Endodermal cell (in vitro differentiated cells): ENCODE data around the gene FARP1. TPM values are rescaled to one million over a fixed set of nuclear protein-coding genes. Genes with fewer than 3 reads are reported as not detected.
A peak's percentile ranks its signal among the peaks of the same experiment; 100 is the strongest.

ENCODE experiments used
- DNase-seq: peaks from one replicate; pipeline ENCODE4 v3.0.0-alpha.2; 2017
- H3K27ac ChIP-seq: 2 replicates; pipeline ENCODE4 v1.5.1; 2013; ENCODE audit warnings: mild to moderate bottlenecking, low read depth, low read length, moderate library complexity
- H3K27me3 ChIP-seq: 2 replicates; pipeline ENCODE4 v1.6.1; 2013; ENCODE audit warnings: mild to moderate bottlenecking, low read length, moderate library complexity; ENCODE audit not compliant: insufficient read depth, control insufficient read depth, poor library complexity, severe bottlenecking
- H3K36me3 ChIP-seq: 2 replicates; pipeline ENCODE4 v1.7.0; 2013; ENCODE audit warnings: mild to moderate bottlenecking, low read length, moderate library complexity; ENCODE audit not compliant: control insufficient read depth, insufficient read depth
- H3K4me1 ChIP-seq: one replicate; pipeline ENCODE4 v1.7.0; 2013; ENCODE audit warnings: low read length; ENCODE audit not compliant: control insufficient read depth, insufficient read depth
- H3K4me3 ChIP-seq: 2 replicates; pipeline ENCODE4 v1.5.1; 2013; ENCODE audit warnings: mild to moderate bottlenecking, low read length, moderate library complexity
- H3K9ac ChIP-seq: 2 replicates; pipeline ENCODE4 v1.6.1; 2013; ENCODE audit warnings: mild to moderate bottlenecking, low read length, moderate library complexity; ENCODE audit not compliant: poor library complexity, severe bottlenecking; ENCODE audit errors: extremely low read depth
- H3K9me3 ChIP-seq: 2 replicates; pipeline ENCODE4 v1.6.1; 2013; ENCODE audit warnings: mild to moderate bottlenecking, low read length, moderate library complexity; ENCODE audit not compliant: control insufficient read depth
- H3K27ac Mint-ChIP-seq: 2 replicates; pipeline ENCODE4 v1.8.0; 2020; ENCODE audit warnings: mixed read lengths
- H3K27me3 Mint-ChIP-seq: 2 replicates; pipeline ENCODE4 v1.8.0; 2021; ENCODE audit warnings: mild to moderate bottlenecking, mixed read lengths; ENCODE audit not compliant: insufficient read depth
- H3K36me3 Mint-ChIP-seq: 2 replicates; pipeline ENCODE4 v1.8.0; 2020; ENCODE audit warnings: low read depth, mixed read lengths
- H3K4me1 Mint-ChIP-seq: 2 replicates; pipeline ENCODE4 v1.8.0; 2020; ENCODE audit warnings: mixed read lengths
- H3K4me3 Mint-ChIP-seq: 2 replicates; pipeline ENCODE4 v1.8.0; 2020; ENCODE audit warnings: mild to moderate bottlenecking, moderate library complexity, mixed read lengths
- H3K9me3 Mint-ChIP-seq: 2 replicates; pipeline ENCODE4 v1.8.0; 2020; ENCODE audit warnings: mild to moderate bottlenecking, mixed read lengths
- WGBS, 2 experiments: methylation state at CpG; one replicate each; pipeline versions ENCODE4 v1.1.5 to v1.1.7; 2013; ENCODE audit warnings: missing lambda C conversion rate in 2 of 2, mixed read lengths in 1 of 2; ENCODE audit not compliant: insufficient coverage in 1 of 2, insufficient read length in 1 of 2; 5-methylcytosine and 5-hydroxymethylcytosine counted together
- total RNA-seq, 2 donors: library from RNA; stranded (reverse); fragmentation: NEBNext Ultra II Directional in 1 of 2; extraction: Animal tissue kit (Norgen Biotek cat#: 25700) in 1 of 2; gene quantifications; 2 replicates in 1 of 2; 3 replicates in 1 of 2; pipeline ENCODE4 v1.2.1, GENCODE V29; 2021
- TF ChIP-seq, protein P1 (sequence below): fragments of 200-600 bp; sonication (generic); conservative IDR thresholded peaks from 2 replicates; pipeline ENCODE4 v1.5.0; 2021; ENCODE audit warnings: antibody characterized with exemption, mild to moderate bottlenecking

FARP1 gene
- total RNA-seq, 2 donors from 2014 or later = 237 to 319 TPM

DNA sequence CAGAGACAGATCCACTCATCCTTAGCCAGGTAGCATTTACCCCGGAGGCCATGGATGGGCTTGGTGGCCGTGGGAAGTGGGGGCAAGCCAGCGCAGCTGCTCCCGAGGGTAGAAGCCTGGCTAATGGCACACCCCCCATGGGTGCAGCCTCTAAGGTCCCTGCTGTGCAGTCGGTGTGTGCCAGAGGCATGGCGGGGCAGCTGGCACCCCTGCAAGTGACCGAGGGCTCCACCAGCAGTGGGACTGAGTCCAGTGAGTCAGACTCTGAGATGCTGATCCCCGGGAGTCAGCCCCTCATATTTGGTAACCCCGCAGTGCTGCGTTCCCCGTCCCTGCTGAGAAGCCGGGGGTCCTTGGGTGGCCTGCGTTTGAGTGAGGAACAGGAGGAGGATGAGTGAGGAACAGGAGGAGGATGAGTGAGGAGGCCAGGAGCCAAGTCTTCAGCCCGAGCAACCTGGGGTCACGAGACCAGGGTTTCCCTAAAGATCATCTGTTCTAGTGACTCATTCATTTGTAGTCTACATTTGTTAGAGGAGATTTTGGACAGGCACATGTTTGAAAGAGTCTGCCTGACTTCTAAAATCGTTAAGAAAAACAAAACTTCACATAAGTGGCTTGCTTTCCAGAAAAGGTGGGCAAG lies 253.3 kb downstream of the FARP1 start:
- no peaks in the 10 kb centered on the region for H3K27me3 ChIP-seq
- Mint-ChIP-seq H3K4me3 (no peak overlapping the region), H3K27me3 (no peaks in the 10 kb centered on the region), H3K9me3 (no peaks in the 10 kb centered on the region), H3K36me3 (peaks cover 72% of the 10 kb centered on the region), H3K27ac (no peak overlapping the region), H3K4me1 (peaks cover 18% of the 10 kb centered on the region)
- no peak overlapping the region for H3K9ac ChIP-seq
- peaks cover 94% of the 10 kb centered on the region for H3K36me3 ChIP-seq
- TF ChIP-seq, protein P1, sequence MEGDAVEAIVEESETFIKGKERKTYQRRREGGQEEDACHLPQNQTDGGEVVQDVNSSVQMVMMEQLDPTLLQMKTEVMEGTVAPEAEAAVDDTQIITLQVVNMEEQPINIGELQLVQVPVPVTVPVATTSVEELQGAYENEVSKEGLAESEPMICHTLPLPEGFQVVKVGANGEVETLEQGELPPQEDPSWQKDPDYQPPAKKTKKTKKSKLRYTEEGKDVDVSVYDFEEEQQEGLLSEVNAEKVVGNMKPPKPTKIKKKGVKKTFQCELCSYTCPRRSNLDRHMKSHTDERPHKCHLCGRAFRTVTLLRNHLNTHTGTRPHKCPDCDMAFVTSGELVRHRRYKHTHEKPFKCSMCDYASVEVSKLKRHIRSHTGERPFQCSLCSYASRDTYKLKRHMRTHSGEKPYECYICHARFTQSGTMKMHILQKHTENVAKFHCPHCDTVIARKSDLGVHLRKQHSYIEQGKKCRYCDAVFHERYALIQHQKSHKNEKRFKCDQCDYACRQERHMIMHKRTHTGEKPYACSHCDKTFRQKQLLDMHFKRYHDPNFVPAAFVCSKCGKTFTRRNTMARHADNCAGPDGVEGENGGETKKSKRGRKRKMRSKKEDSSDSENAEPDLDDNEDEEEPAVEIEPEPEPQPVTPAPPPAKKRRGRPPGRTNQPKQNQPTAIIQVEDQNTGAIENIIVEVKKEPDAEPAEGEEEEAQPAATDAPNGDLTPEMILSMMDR = no peak
- no peak overlapping the region for H3K27ac ChIP-seq
- no peaks in the 10 kb centered on the region for H3K9me3 ChIP-seq
- H3K4me1 ChIP-seq = peaks cover 10% of the 10 kb centered on the region
- DNase-seq = peak; percentile 34
- H3K4me3 ChIP-seq = no peak overlapping the region
- WGBS, 2 experiments = 95 to 96% methylated on average over 8 to 16 of the region's 16 CpGs

DNA sequence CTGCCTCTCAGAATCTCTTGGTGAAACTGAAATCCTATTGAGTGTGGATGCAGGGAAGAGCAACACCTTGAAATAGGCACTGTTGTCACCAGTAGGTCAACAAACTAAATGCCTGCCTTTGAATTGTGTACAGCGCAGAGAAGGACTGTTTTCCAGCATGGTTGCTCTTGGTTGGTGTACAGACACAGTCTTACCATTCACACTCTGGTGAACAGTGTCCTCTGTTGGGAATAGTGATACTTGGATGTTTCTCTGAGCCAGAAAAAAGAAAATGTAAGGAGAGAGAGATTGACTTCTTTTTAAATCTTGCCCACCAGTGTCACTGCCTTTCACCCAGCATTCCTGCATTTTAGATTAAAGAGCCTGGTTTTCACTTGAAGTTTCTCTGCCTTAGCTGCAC lies 254.3 kb downstream of the FARP1 start:
- peaks cover 10% of the 10 kb centered on the region for H3K4me1 ChIP-seq
- no peaks in the 10 kb centered on the region for H3K9me3 Mint-ChIP-seq
- H3K4me3 Mint-ChIP-seq = no peak overlapping the region
- no peak overlapping the region for H3K27ac ChIP-seq
- no peak for DNase-seq
- no peaks in the 10 kb centered on the region for H3K27me3 Mint-ChIP-seq
- no peak overlapping the region for H3K4me3 ChIP-seq
- H3K27ac Mint-ChIP-seq = no peak overlapping the region
- H3K36me3 Mint-ChIP-seq = peaks cover 71% of the 10 kb centered on the region
- WGBS, 2 experiments = 91 to 100% methylated on average over 1 of the region's 1 CpG
- no peak overlapping the region for H3K9ac ChIP-seq
- no peaks in the 10 kb centered on the region for H3K27me3 ChIP-seq
- TF ChIP-seq, protein P1 = no peak
- peaks cover 18% of the 10 kb centered on the region for H3K4me1 Mint-ChIP-seq
- H3K36me3 ChIP-seq = peaks cover 95% of the 10 kb centered on the region
- no peaks in the 10 kb centered on the region for H3K9me3 ChIP-seq

DNA sequence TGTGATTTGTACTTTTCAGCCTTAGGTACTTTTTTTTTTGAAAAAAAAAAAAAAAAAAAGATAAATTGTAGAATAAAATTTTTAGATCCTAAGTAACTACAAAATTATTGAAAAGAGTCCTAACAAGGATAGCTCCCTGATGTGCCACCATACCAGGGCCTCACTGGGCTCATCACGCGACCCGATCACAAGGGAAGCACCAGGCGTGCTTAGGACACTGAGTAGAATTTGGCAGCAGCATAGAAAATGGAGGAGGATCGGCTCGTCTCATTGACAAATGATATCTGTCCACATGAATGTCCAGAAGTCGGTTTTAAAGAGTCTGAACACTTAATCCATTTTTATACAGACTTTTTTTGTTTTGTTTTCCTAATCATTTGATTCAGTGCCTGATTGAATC lies 255.0 kb downstream of the FARP1 start:
- Mint-ChIP-seq H3K4me3 (no peak overlapping the region), H3K27ac (no peak overlapping the region), H3K4me1 (peaks cover 18% of the 10 kb centered on the region), H3K36me3 (peaks cover 66% of the 10 kb centered on the region), H3K27me3 (no peaks in the 10 kb centered on the region), H3K9me3 (no peaks in the 10 kb centered on the region)
- Histone ChIP-seq H3K9ac (no peak overlapping the region), H3K9me3 (no peaks in the 10 kb centered on the region), H3K4me3 (no peak overlapping the region), H3K4me1 (peaks cover 10% of the 10 kb centered on the region), H3K27me3 (no peaks in the 10 kb centered on the region), H3K36me3 (peaks cover 96% of the 10 kb centered on the region), H3K27ac (no peak overlapping the region)
- TF ChIP-seq, protein P1 = no peak
- DNase-seq = no peak
- whole genome bisulfite sequencing, 2 experiments = 95 to 96% methylated on average over 7 of the region's 7 CpGs
